CD4-positive, alpha-beta T cell (primary cell): ENCODE results near the gene SEBOX. TPM values are rescaled to one million over a fixed set of nuclear protein-coding genes. Genes with fewer than 3 reads are reported as not detected.
A peak's percentile ranks its signal among the peaks of the same experiment; 100 is the strongest.

Experiments used
- ATAC-seq: fragments of 200-7000 bp; cut with Tn5 transposase; one replicate; pipeline ENCODE4 v1.10.0; 2022; ENCODE audit warnings: mild to moderate bottlenecking; ENCODE audit not compliant: poor library complexity
- CTCF ChIA-PET: fragments of 350-600 bp; sonication (Branson Sonifier 250); formaldehyde crosslinking; loops from one replicate; lab custom pipeline; 2021; ENCODE audit warnings: antibody characterized with exemption, inconsistent platforms; lab: Charles Lee
- POLR2A ChIA-PET: fragments of 350-600 bp; sonication (Branson Sonifier 250); formaldehyde crosslinking; loops from one replicate; lab custom pipeline; 2021; ENCODE audit warnings: antibody characterized with exemption, inconsistent platforms; lab: Charles Lee
- DNase-seq, 14 experiments: peaks; one replicate each; pipeline ENCODE4 v3.0.0-alpha.2; 2013 to 2020; ENCODE audit warnings: mixed read lengths in 2 of 14
- H3K27ac ChIP-seq, 2 donors: one replicate each; pipeline versions ENCODE4 v1.5.1 to v1.7.0; 2013; ENCODE audit warnings: low read length in 2 of 2, low read depth in 1 of 2, mild to moderate bottlenecking in 1 of 2
- H3K27me3 ChIP-seq, 2 experiments: 1 replicate in 1 of 2; 2 replicates in 1 of 2; pipeline versions ENCODE4 v1.6.1 to v1.7.0; 2013; ENCODE audit warnings: low read length in 2 of 2, control low read depth in 1 of 2, mild to moderate bottlenecking in 1 of 2, moderate library complexity in 1 of 2; ENCODE audit not compliant: insufficient read depth in 2 of 2, control insufficient read depth in 1 of 2
- H3K36me3 ChIP-seq: one replicate; pipeline ENCODE4 v1.6.1; 2013; ENCODE audit warnings: low read length, control low read depth; ENCODE audit not compliant: insufficient read depth
- H3K4me1 ChIP-seq: one replicate; pipeline ENCODE4 v1.6.1; 2013; ENCODE audit warnings: low read length, control low read depth; ENCODE audit not compliant: insufficient read depth
- H3K4me3 ChIP-seq: one replicate; pipeline ENCODE4 v1.5.1; 2013; ENCODE audit warnings: mild to moderate bottlenecking, low read length, moderate library complexity
- H3K9me3 ChIP-seq, 2 experiments: 1 replicate in 1 of 2; 2 replicates in 1 of 2; pipeline versions ENCODE4 v1.6.1 to v1.7.0; 2013; ENCODE audit warnings: low read length in 2 of 2, mild to moderate bottlenecking in 2 of 2, control low read depth in 1 of 2, moderate library complexity in 1 of 2; ENCODE audit not compliant: control insufficient read depth in 1 of 2, insufficient read depth in 1 of 2
- H3K27ac Mint-ChIP-seq: one replicate; pipeline ENCODE4 v1.8.0; 2020; ENCODE audit warnings: mixed read lengths
- H3K27me3 Mint-ChIP-seq: one replicate; pipeline ENCODE4 v1.8.0; 2021; ENCODE audit warnings: mixed read lengths
- H3K36me3 Mint-ChIP-seq: one replicate; pipeline ENCODE4 v1.8.0; 2021; ENCODE audit warnings: low read depth, mixed read lengths
- H3K4me1 Mint-ChIP-seq: one replicate; pipeline ENCODE4 v1.8.0; 2021; ENCODE audit warnings: low read depth, mixed read lengths
- H3K4me3 Mint-ChIP-seq: one replicate; pipeline ENCODE4 v1.8.0; 2020; ENCODE audit warnings: mild to moderate bottlenecking, mixed read lengths
- H3K9me3 Mint-ChIP-seq: one replicate; pipeline ENCODE4 v1.8.0; 2020; ENCODE audit warnings: mixed read lengths
- CTCF ChIP-seq: fragments of 200-600 bp; IDR thresholded peaks from one replicate; pipeline ENCODE4 v1.8.0; 2022; ENCODE audit warnings: antibody characterized with exemption, mild to moderate bottlenecking
- intact Hi-C, 2 experiments: fragments of 100-400 bp; cut with DNase I in 1 of 2; cut with micrococcal nuclease in 1 of 2; formaldehyde crosslinking; loops; one replicate each; pipeline versions ENCODE4 v1.15.1 to v1.9.0; 2023 to 2025; cut with DNase I, micrococcal nuclease
- total RNA-seq, 174 experiments: library from RNA in 2 of 174; stranded (reverse) in 2 of 174; gene quantifications; one replicate each; pipeline ENCODE4 v1.2.3 and lab custom pipeline; 2021 to 2026

The SEBOX gene
- total RNA-seq, 2 experiments from 2014 or later: not detected

GRCh38 chr17:28390141-28390540 is 25.1 kb upstream of the SEBOX start:
- peaks cover 66% of the 10 kb centered on the region for H3K36me3 ChIP-seq
- H3K4me1 Mint-ChIP-seq: peaks cover 8% of the 10 kb centered on the region
- H3K36me3 Mint-ChIP-seq: peaks cover 65% of the 10 kb centered on the region
- no peak overlapping the region for H3K27ac Mint-ChIP-seq
- no peaks in the 10 kb centered on the region for H3K27me3 Mint-ChIP-seq
- H3K4me3 ChIP-seq: no peak overlapping the region
- intact Hi-C loops: no loop called here
- no peaks in the 10 kb centered on the region for H3K9me3 ChIP-seq
- POLR2A ChIA-PET: no interaction called here
- peaks cover 11% of the 10 kb centered on the region for H3K4me1 ChIP-seq
- H3K4me3 Mint-ChIP-seq: no peak overlapping the region
- no peak for DNase-seq
- H3K27me3 ChIP-seq: no peaks in the 10 kb centered on the region
- no peak for TF ChIP-seq CTCF
- CTCF ChIA-PET: no interaction called here
- no peak for ATAC-seq
- H3K9me3 Mint-ChIP-seq: no peaks in the 10 kb centered on the region
- no peak overlapping the region for H3K27ac ChIP-seq

- H3K4me1 Mint-ChIP-seq: peaks cover 23% of the 10 kb centered on the region
- H3K4me1 ChIP-seq: peaks cover 24% of the 10 kb centered on the region
- DNase-seq: no peak
- no peaks in the 10 kb centered on the region for H3K9me3 Mint-ChIP-seq
- intact Hi-C loops: loop anchor here in 1 of 2 experiments (10.0 kb wide), 1 partner anchor 157 kb away; no protein-coding TSS in a partner anchor
- TF ChIP-seq CTCF: no peak
- no peaks in the 10 kb centered on the region for H3K27me3 Mint-ChIP-seq
- H3K36me3 Mint-ChIP-seq: peaks cover 48% of the 10 kb centered on the region
- H3K27me3 ChIP-seq: no peaks in the 10 kb centered on the region
- no peak for ATAC-seq
- CTCF ChIA-PET: no interaction called here
- H3K4me3 ChIP-seq: no peak overlapping the region
- H3K4me3 Mint-ChIP-seq: no peak overlapping the region
- no peak overlapping the region for H3K27ac ChIP-seq
- no peak overlapping the region for H3K27ac Mint-ChIP-seq
- H3K9me3 ChIP-seq: no peaks in the 10 kb centered on the region
- POLR2A ChIA-PET: no interaction called here
- H3K36me3 ChIP-seq: peaks cover 49% of the 10 kb centered on the region
Observed at GRCh38 chr17:28388106-28388505, 23.1 kb upstream of the SEBOX start.

- peaks cover 28% of the 10 kb centered on the region for H3K4me1 ChIP-seq
- H3K9me3 ChIP-seq: no peaks in the 10 kb centered on the region
- no peak for ATAC-seq
- peaks cover 39% of the 10 kb centered on the region for H3K36me3 Mint-ChIP-seq
- TF ChIP-seq CTCF: no peak
- H3K27me3 ChIP-seq: no peaks in the 10 kb centered on the region
- peaks cover 32% of the 10 kb centered on the region for H3K4me1 Mint-ChIP-seq
- intact Hi-C loops: loop anchor here in 1 of 2 experiments (10.0 kb wide), 1 partner anchor 158 kb away; no protein-coding TSS in a partner anchor
- no peak overlapping the region for H3K4me3 ChIP-seq
- no peak overlapping the region for H3K27ac Mint-ChIP-seq
- no peak for DNase-seq
- H3K27ac ChIP-seq: no peak overlapping the region
- peak overlapping the region; percentile 56 for H3K4me3 Mint-ChIP-seq
- ChIA-PET CTCF (no interaction called here), POLR2A (interaction anchor here (3.1 to 4.9 kb wide), 2 partner anchors 15 to 51 kb away, joined by 14 to 31 read pairs; partner anchors contain the start of genes IFT20, SARM1, TNFAIP1 and VTN)
- H3K36me3 ChIP-seq: peaks cover 34% of the 10 kb centered on the region
- H3K27me3 Mint-ChIP-seq: peaks cover 8% of the 10 kb centered on the region
- H3K9me3 Mint-ChIP-seq: no peaks in the 10 kb centered on the region
Observed at GRCh38 chr17:28386391-28386790, 21.4 kb upstream of the SEBOX start.
